ENCODE results near the gene FARS2. TPM values are rescaled to one million over a fixed set of nuclear protein-coding genes. Genes with fewer than 3 reads are reported as not detected.

Gene FARS2
- total RNA-seq, 2 donors from 2014 or later = 16.2 to 18.3 TPM

DNA sequence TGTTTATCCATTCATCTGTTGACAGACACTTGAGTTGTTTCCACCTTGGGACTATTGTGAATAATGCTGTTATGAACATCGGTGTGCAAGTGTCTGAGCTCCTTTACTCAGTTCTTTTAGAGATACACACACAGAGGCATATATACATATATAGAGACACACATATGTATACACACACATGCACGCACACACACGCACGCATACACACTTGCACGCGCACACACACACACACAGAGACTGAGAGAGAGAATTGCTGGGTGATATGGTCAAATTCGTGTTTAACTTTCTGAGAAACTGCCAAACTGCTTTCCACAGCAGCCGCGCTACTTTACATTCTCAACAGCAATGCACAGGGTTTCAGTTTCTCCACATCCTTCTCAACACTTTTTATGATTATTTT is 273.3 kb downstream of the FARS2 start:
- no peaks in the 10 kb centered on the region for H3K27me3 Mint-ChIP-seq (ENCODE audit: insufficient read depth)
- no peak overlapping the region for H3K27ac Mint-ChIP-seq
- H3K36me3 Mint-ChIP-seq (ENCODE audit: low read depth) = no peaks in the 10 kb centered on the region
- no peaks in the 10 kb centered on the region for H3K27me3 ChIP-seq (ENCODE audit: control insufficient read depth, insufficient read depth, low read length, poor library complexity, severe bottlenecking)
- no peaks in the 10 kb centered on the region for H3K9me3 Mint-ChIP-seq
- no peak overlapping the region for H3K9ac ChIP-seq (ENCODE audit: extremely low read depth, low read length, poor library complexity, severe bottlenecking)
- H3K9me3 ChIP-seq (ENCODE audit: control insufficient read depth, low read length) = no peaks in the 10 kb centered on the region
- TF ChIP-seq, protein P1, sequence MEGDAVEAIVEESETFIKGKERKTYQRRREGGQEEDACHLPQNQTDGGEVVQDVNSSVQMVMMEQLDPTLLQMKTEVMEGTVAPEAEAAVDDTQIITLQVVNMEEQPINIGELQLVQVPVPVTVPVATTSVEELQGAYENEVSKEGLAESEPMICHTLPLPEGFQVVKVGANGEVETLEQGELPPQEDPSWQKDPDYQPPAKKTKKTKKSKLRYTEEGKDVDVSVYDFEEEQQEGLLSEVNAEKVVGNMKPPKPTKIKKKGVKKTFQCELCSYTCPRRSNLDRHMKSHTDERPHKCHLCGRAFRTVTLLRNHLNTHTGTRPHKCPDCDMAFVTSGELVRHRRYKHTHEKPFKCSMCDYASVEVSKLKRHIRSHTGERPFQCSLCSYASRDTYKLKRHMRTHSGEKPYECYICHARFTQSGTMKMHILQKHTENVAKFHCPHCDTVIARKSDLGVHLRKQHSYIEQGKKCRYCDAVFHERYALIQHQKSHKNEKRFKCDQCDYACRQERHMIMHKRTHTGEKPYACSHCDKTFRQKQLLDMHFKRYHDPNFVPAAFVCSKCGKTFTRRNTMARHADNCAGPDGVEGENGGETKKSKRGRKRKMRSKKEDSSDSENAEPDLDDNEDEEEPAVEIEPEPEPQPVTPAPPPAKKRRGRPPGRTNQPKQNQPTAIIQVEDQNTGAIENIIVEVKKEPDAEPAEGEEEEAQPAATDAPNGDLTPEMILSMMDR (conservative IDR thresholded peaks at IDR 0.05) = no peak
- no peaks in the 10 kb centered on the region for H3K36me3 ChIP-seq (ENCODE audit: control insufficient read depth, insufficient read depth, low read length)
- H3K4me3 Mint-ChIP-seq = no peak overlapping the region
- no peaks in the 10 kb centered on the region for H3K4me1 ChIP-seq (ENCODE audit: control insufficient read depth, insufficient read depth, low read length)
- H3K4me3 ChIP-seq (ENCODE audit: low read length) = no peak overlapping the region
- WGBS, 2 experiments (ENCODE audit: insufficient coverage in 1 of 2, insufficient read length in 1 of 2) = 93 to 98% methylated on average over 3 to 9 of the region's 9 CpGs
- DNase-seq = no peak
- no peak overlapping the region for H3K27ac ChIP-seq (ENCODE audit: low read depth, low read length)
- peaks cover 3% of the 10 kb centered on the region for H3K4me1 Mint-ChIP-seq

DNA sequence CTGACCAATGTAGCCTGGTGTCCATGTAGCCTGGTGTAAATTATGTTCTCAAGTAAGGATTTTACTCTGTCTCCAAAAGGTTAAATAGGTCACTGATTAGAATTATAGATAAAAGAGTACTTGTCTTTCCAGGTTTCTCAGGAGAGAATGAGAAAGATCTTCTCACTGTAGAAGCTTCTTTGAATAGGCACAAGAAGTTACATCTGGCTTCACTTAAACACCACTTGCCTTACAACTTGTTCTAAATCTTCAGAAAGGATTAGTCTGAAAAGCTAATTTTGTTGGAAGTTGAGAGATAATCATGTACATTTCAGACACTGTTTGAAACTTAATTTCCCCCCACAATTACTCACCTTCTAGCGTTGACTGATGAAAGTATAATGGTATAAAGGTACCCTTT is 275.3 kb downstream of the FARS2 start:
- no peaks in the 10 kb centered on the region for H3K4me1 ChIP-seq (ENCODE audit: control insufficient read depth, insufficient read depth, low read length)
- no peak overlapping the region for H3K4me3 ChIP-seq (ENCODE audit: low read length)
- TF ChIP-seq, protein P1 (conservative IDR thresholded peaks at IDR 0.05) = no peak
- H3K9ac ChIP-seq (ENCODE audit: extremely low read depth, low read length, poor library complexity, severe bottlenecking) = no peak overlapping the region
- Mint-ChIP-seq H3K4me1 (peaks cover 7% of the 10 kb centered on the region), H3K9me3 (no peaks in the 10 kb centered on the region), H3K4me3 (no peak overlapping the region), H3K27me3 (ENCODE audit: insufficient read depth) (no peaks in the 10 kb centered on the region), H3K36me3 (ENCODE audit: low read depth) (no peaks in the 10 kb centered on the region), H3K27ac (no peak overlapping the region)
- no peak for DNase-seq
- H3K36me3 ChIP-seq (ENCODE audit: control insufficient read depth, insufficient read depth, low read length) = no peaks in the 10 kb centered on the region
- H3K9me3 ChIP-seq (ENCODE audit: control insufficient read depth, low read length) = no peaks in the 10 kb centered on the region
- no peak overlapping the region for H3K27ac ChIP-seq (ENCODE audit: low read depth, low read length)
- no peaks in the 10 kb centered on the region for H3K27me3 ChIP-seq (ENCODE audit: control insufficient read depth, insufficient read depth, low read length, poor library complexity, severe bottlenecking)
- 100% methylated on average over 1 of the region's 1 CpG; no CpG with 5 or more reads in 1 of the 2 experiments for WGBS, 2 experiments (ENCODE audit: insufficient coverage in 1 of 2, insufficient read length in 1 of 2)

DNA sequence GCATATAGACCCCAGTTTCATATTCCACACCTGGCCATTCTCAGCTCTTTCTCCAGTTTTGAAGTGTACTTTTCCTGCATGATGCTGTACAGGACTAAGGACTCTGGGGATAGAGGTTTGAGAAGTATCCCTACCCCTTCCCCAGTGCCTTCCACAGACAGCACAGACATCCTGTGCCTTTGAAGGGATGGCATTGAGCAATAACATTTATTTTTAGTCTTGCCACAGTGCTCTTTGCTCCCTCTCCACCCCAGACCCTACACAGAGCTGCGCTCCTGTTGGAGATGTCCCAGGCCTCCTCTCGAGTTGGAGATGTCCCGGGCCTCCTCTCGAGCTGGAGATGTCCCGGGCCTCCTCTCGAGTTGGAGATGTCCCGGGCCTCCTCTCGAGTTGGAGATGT is 275.8 kb downstream of the FARS2 start:
- Mint-ChIP-seq H3K36me3 (ENCODE audit: low read depth) (no peaks in the 10 kb centered on the region), H3K4me1 (peaks cover 7% of the 10 kb centered on the region), H3K9me3 (no peaks in the 10 kb centered on the region), H3K27me3 (ENCODE audit: insufficient read depth) (no peaks in the 10 kb centered on the region), H3K4me3 (no peak overlapping the region), H3K27ac (no peak overlapping the region)
- Histone ChIP-seq H3K9ac (ENCODE audit: extremely low read depth, low read length, poor library complexity, severe bottlenecking) (no peak overlapping the region), H3K4me1 (ENCODE audit: control insufficient read depth, insufficient read depth, low read length) (no peaks in the 10 kb centered on the region), H3K27ac (ENCODE audit: low read depth, low read length) (no peak overlapping the region), H3K4me3 (ENCODE audit: low read length) (no peak overlapping the region), H3K9me3 (ENCODE audit: control insufficient read depth, low read length) (peaks cover under 1% of the 10 kb centered on the region), H3K27me3 (ENCODE audit: control insufficient read depth, insufficient read depth, low read length, poor library complexity, severe bottlenecking) (no peaks in the 10 kb centered on the region), H3K36me3 (ENCODE audit: control insufficient read depth, insufficient read depth, low read length) (no peaks in the 10 kb centered on the region)
- no peak for DNase-seq
- TF ChIP-seq, protein P1 (conservative IDR thresholded peaks at IDR 0.05) = no peak
- 92% methylated on average over 6 of the region's 8 CpGs; no CpG with 5 or more reads in 1 of the 2 experiments for WGBS, 2 experiments (ENCODE audit: insufficient coverage in 1 of 2, insufficient read length in 1 of 2)
